ENCODE data around the gene NCEH1. TPM values are rescaled to one million over a fixed set of nuclear protein-coding genes. Genes with fewer than 3 reads are reported as not detected.

NCEH1 gene
- total RNA-seq (2016; rRNA removed; fragmentation: Illumina TruSeq; extraction: Trizol) (7.9 and 12.9 TPM in 2 replicates), polyA plus RNA-seq (2011; rRNA removed) (17.9 and 21.4 TPM in 2 replicates), polyA minus RNA-seq (2011; rRNA and poly(A)+ RNA removed; ENCODE audit: low replicate concordance) (52.9 and 64.7 TPM in 2 replicates), Bru-seq, nascent RNA (percentile 78 among the genes with signal in this experiment), BruChase-seq, experiment 1, labeled RNA remaining after a 6-hour chase (percentile 82 among the genes with signal in this experiment), BruChase-seq, experiment 2, labeled RNA remaining after a 2-hour chase (percentile 77 among the genes with signal in this experiment)
- total RNA-seq (2016; cell fraction: cytosol; rRNA removed; fragmentation: Illumina TruSeq; extraction: Trizol; ENCODE audit: low read depth): 1.1 and 1.2 TPM in 2 replicates
- total RNA-seq (2016; cell fraction: insoluble cytoplasmic fraction; rRNA removed; fragmentation: Illumina TruSeq; extraction: Trizol): 9.2 and 11.9 TPM in 2 replicates
- 2.6 and 2.7 TPM in 2 replicates for total RNA-seq (2016; cell fraction: membrane; rRNA removed; fragmentation: Illumina TruSeq; extraction: Trizol)
- 13.8 and 15.3 TPM in 2 replicates for total RNA-seq (2016; cell fraction: nucleus; rRNA removed; fragmentation: Illumina TruSeq; extraction: Trizol)
- polyA plus RNA-seq (2011; cell fraction: cytosol; rRNA removed): 14.9 and 17.6 TPM in 2 replicates
- polyA plus RNA-seq (2011; cell fraction: nucleus; rRNA removed): 6.9 and 7.5 TPM in 2 replicates
- 22.9 and 30.2 TPM in 2 replicates for polyA plus RNA-seq (2012)
- 0.27 and 0.40 TPM in 2 replicates for polyA plus RNA-seq (2016; cell fraction: cytosol; fragmentation: Illumina TruSeq; extraction: Trizol; ENCODE audit: low read depth)
- 6.4 and 7.2 TPM in 2 replicates for polyA plus RNA-seq (2016; cell fraction: insoluble cytoplasmic fraction; fragmentation: Illumina TruSeq; extraction: Trizol; ENCODE audit: low read depth)
- 1.1 and 1.2 TPM in 2 replicates for polyA plus RNA-seq (2016; cell fraction: membrane; fragmentation: Illumina TruSeq; extraction: Trizol; ENCODE audit: low read depth)
- 16.8 and 17.4 TPM in 2 replicates for polyA plus RNA-seq (2016; cell fraction: nucleus; fragmentation: Illumina TruSeq; extraction: Trizol; ENCODE audit: insufficient read depth, low read depth)
- polyA minus RNA-seq (2011; cell fraction: cytosol; rRNA and poly(A)+ RNA removed): 42.9 and 44.0 TPM in 2 replicates
- polyA minus RNA-seq (2011; cell fraction: nucleus; rRNA and poly(A)+ RNA removed): 18.9 and 21.8 TPM in 2 replicates
- long read RNA-seq, experiment 1, full-length matches to known transcripts: 8 of 14 reads
- long read RNA-seq, experiment 1, partial matches to known transcripts: 1 of 14 reads
- long read RNA-seq, experiment 1, other reads (novel, unspliced or antisense): 5 of 14 reads
- long read RNA-seq, experiment 2, full-length matches to known transcripts: 2 of 34 reads
- long read RNA-seq, experiment 2, partial matches to known transcripts: 0 of 34 reads
- long read RNA-seq, experiment 2, other reads (novel, unspliced or antisense): 32 of 34 reads

GRCh38 chr3:172710664-172711453, at the start of gene NCEH1:
Gene NCEH1, minus strand, starts transcription at chr3:172711067. Its CDS starts 83 bp downstream, at chr3:172710984.
- peak within 1 kb of the TSS; percentile 76 for H3K9ac ChIP-seq (ENCODE audit: insufficient read depth, low read depth, low read length)
- in situ Hi-C loops (cut with HindIII; ENCODE audit: extremely low pct_ligation_motif_present, low pct_unique_long_range_greater_than_20kb) (no loop called here), intact Hi-C loops (cut with micrococcal nuclease; ENCODE audit: unreplicated experiment) (loop anchor here (1.0 to 2.0 kb wide), 3 partner anchors 14 to 40 kb away; partner anchors contain the start of gene ECT2)
- H3K27me3 ChIP-seq (ENCODE audit: control insufficient read depth in 1 of 2, insufficient read depth in 2 of 2, low read length in 2 of 2): peaks cover 0 to 4% of the 10 kb centered on the region in 2 experiments; a peak in 1 of 5 replicates
- no peaks in the 10 kb centered on the region for H3K9me3 ChIP-seq (ENCODE audit: low read length)
- no TSS peak for BruUV-seq (replicated peaks)
- no peaks in the 10 kb centered on the region for H3K36me3 ChIP-seq (replicated peaks in 1 of 2; ENCODE audit: control insufficient read depth in 1 of 2, insufficient read depth in 2 of 2, low read length in 2 of 2)
- FAIRE-seq (peak; percentile 93), DNase-seq (ENCODE audit: low spot score) (peak; percentile 95), ATAC-seq (peak; percentile 99)
- peak within 1 kb of the TSS; percentile 62 for H3K27ac ChIP-seq (ENCODE audit: extremely low read length, insufficient read depth, low read length)
- H3K4me2 ChIP-seq (ENCODE audit: low read depth, low read length): peak within 1 kb of the TSS; percentile 84
- H3K4me3 ChIP-seq (replicated peaks in 1 of 3; ENCODE audit: insufficient read depth in 1 of 3, low read depth in 2 of 3, low read length in 3 of 3): peak within 1 kb of the TSS; percentile 78 to 86 (median 78)
- H4K20me1 ChIP-seq (ENCODE audit: insufficient read depth, low read length): no peaks in the 10 kb centered on the region
- H2AFZ ChIP-seq (ENCODE audit: low read length): peak within 1 kb of the TSS; percentile 90
- WGBS (ENCODE audit: low lambda C conversion rate): 2% methylated on average over 23 of the region's 41 CpGs
- H3K79me2 ChIP-seq (ENCODE audit: insufficient read depth, low read length): peaks cover 41% of the 10 kb centered on the region
- CTCF ChIA-PET (ENCODE audit: low intra/inter-chr PET ratio, low total read pairs): interaction anchor here (0.7 to 1.7 kb wide), 4 partner anchors 36 to 44 kb away, joined by 3 to 11 read pairs (median 6); no protein-coding TSS in a partner anchor
- peaks cover 46% of the 10 kb centered on the region for H3K4me1 ChIP-seq (ENCODE audit: insufficient read depth, low read length)
- POLR2A ChIA-PET: interaction anchor here (1.0 to 1.9 kb wide), 7 partner anchors 8 to 39 kb away, joined by 3 to 15 read pairs (median 7); partner anchors contain the start of gene ECT2
- TF ChIP-seq SUZ12 (IDR thresholded peaks at IDR 0.05; ENCODE audit: low read depth, low read length) (no peak), CEBPZ (IDR thresholded peaks at IDR 0.05; ENCODE audit: low read length) (no peak), ZNF451 (CRISPR knock-in tag; IDR thresholded peaks at IDR 0.05) (peak; percentile 54; the same call in 1 of the 2 replicates), FOXO4 (CRISPR knock-in tag; conservative IDR thresholded peaks at IDR 0.05) (no peak), TMF1 (CRISPR knock-in tag; IDR thresholded peaks at IDR 0.05; ENCODE audit: low read depth) (0 out of 2 replicates have a peak, but pooled peaks have one; percentile 25), HCFC1 (IDR thresholded peaks at IDR 0.05; ENCODE audit: low read depth, low read length) (no peak), ZNF780A (CRISPR knock-in tag; IDR thresholded peaks at IDR 0.05) (no peak), CREB1 (IDR thresholded peaks at IDR 0.05) (peak; percentile 42; the same call in 1 of the 2 replicates), CREB1 (CRISPR knock-in tag; IDR thresholded peaks at IDR 0.05) (peak; percentile 66), HINFP (CRISPR knock-in tag; IDR thresholded peaks at IDR 0.05; ENCODE audit: low read depth) (0 out of 2 replicates have a peak, but pooled peaks have one; percentile 22)
